Measurements from ENCODE around the gene CHD2.
"Not testable (repeated sequence)": the region's sequence is repeated elsewhere in the genome, so short reads cannot be mapped to it uniquely, and the experiment has no call there.

The CHD2 gene

GRCh38 chr15:92861742-92862141 is 38.4 kb upstream of the CHD2 start:
- TF ChIP-seq CSDC2 (CRISPR knock-in tag; IDR thresholded peaks at IDR 0.05) (no peak), ESRRG (CRISPR knock-in tag; IDR thresholded peaks at IDR 0.05) (no peak), RARB (CRISPR knock-in tag; IDR thresholded peaks at IDR 0.05) (no peak), OSR1 (CRISPR knock-in tag; IDR thresholded peaks at IDR 0.05) (no peak), CSRNP3 (CRISPR knock-in tag; IDR thresholded peaks at IDR 0.05) (no peak)
- ATAC-seq = no peak

- TF ChIP-seq ESRRG (CRISPR knock-in tag; IDR thresholded peaks at IDR 0.05) (no peak), POU6F1 (CRISPR knock-in tag; IDR thresholded peaks at IDR 0.05; ENCODE audit: borderline replicate concordance, low read depth) (no peak), PPARA (CRISPR knock-in tag; IDR thresholded peaks at IDR 0.05; ENCODE audit: borderline replicate concordance) (no peak), SNAI2 (CRISPR knock-in tag; IDR thresholded peaks at IDR 0.05) (no peak), TCF4 (CRISPR knock-in tag; IDR thresholded peaks at IDR 0.05; ENCODE audit: borderline replicate concordance) (no peak), GLIS3 (CRISPR knock-in tag; IDR thresholded peaks at IDR 0.05) (no peak)
- no peak for ATAC-seq
Measured at GRCh38 chr15:92864127-92864814, 35.9 kb upstream of the CHD2 start.

GRCh38 chr15:92869263-92869940 is 30.7 kb upstream of the CHD2 start:
- ATAC-seq = peak; percentile 86
- TF ChIP-seq ISL1 (CRISPR knock-in tag; IDR thresholded peaks at IDR 0.05) = peak; percentile 57
- no peak for TF ChIP-seq ZNF565 (CRISPR knock-in tag; conservative IDR thresholded peaks at IDR 0.05; ENCODE audit: low read depth)

- ATAC-seq = peak; percentile 77
- TF ChIP-seq PATZ1 (CRISPR knock-in tag; IDR thresholded peaks at IDR 0.05; ENCODE audit: borderline replicate concordance) = peak; percentile 14; the same call in 1 of the 2 replicates
- no peak for TF ChIP-seq ZNF70 (CRISPR knock-in tag; IDR thresholded peaks at IDR 0.05)
- no peak for TF ChIP-seq BACH2 (CRISPR knock-in tag; IDR thresholded peaks at IDR 0.05; ENCODE audit: borderline replicate concordance)
- TF ChIP-seq ISL1 (CRISPR knock-in tag; IDR thresholded peaks at IDR 0.05) = peak; percentile 84
Measured at GRCh38 chr15:92870010-92870591, 30.0 kb upstream of the CHD2 start.

- not testable (repeated sequence) for ATAC-seq
Measured at GRCh38 chr15:92872967-92873366, 27.2 kb upstream of the CHD2 start.

- no peak for ATAC-seq
- TF ChIP-seq ZC3H10 (CRISPR knock-in tag; IDR thresholded peaks at IDR 0.05) (no peak), BACH2 (CRISPR knock-in tag; IDR thresholded peaks at IDR 0.05; ENCODE audit: borderline replicate concordance) (no peak), PPARA (CRISPR knock-in tag; IDR thresholded peaks at IDR 0.05; ENCODE audit: borderline replicate concordance) (no peak), POU6F1 (CRISPR knock-in tag; IDR thresholded peaks at IDR 0.05; ENCODE audit: borderline replicate concordance, low read depth) (no peak), ZFP3 (CRISPR knock-in tag; IDR thresholded peaks at IDR 0.05) (no peak), SNAI2 (CRISPR knock-in tag; IDR thresholded peaks at IDR 0.05) (no peak), TSHZ2 (CRISPR knock-in tag; IDR thresholded peaks at IDR 0.05) (no peak), GLIS3 (CRISPR knock-in tag; IDR thresholded peaks at IDR 0.05) (no peak), CSDC2 (CRISPR knock-in tag; IDR thresholded peaks at IDR 0.05) (no peak), ARNTL (CRISPR knock-in tag; IDR thresholded peaks at IDR 0.05; ENCODE audit: borderline replicate concordance, low read depth) (no peak), RARB (CRISPR knock-in tag; IDR thresholded peaks at IDR 0.05) (no peak), ESRRG (CRISPR knock-in tag; IDR thresholded peaks at IDR 0.05) (no peak), PATZ1 (CRISPR knock-in tag; IDR thresholded peaks at IDR 0.05; ENCODE audit: borderline replicate concordance) (no peak)
Measured at GRCh38 chr15:92877000-92877399, 23.1 kb upstream of the CHD2 start.
